ENCODE measurements around the gene MYOF.
"Not testable (repeated sequence)": the region's sequence is repeated elsewhere in the genome, so short reads cannot be mapped to it uniquely, and the experiment has no call there.

MYOF gene

GRCh38 chr10:93451244-93451947 is 30.7 kb downstream of the MYOF start:
- no peak for DNase-seq

- DNase-seq = no peak
Observed at GRCh38 chr10:93447970-93448369, 34.2 kb downstream of the MYOF start.

- no peak for DNase-seq
Observed at GRCh38 chr10:93447019-93447418, 35.1 kb downstream of the MYOF start.

DNA sequence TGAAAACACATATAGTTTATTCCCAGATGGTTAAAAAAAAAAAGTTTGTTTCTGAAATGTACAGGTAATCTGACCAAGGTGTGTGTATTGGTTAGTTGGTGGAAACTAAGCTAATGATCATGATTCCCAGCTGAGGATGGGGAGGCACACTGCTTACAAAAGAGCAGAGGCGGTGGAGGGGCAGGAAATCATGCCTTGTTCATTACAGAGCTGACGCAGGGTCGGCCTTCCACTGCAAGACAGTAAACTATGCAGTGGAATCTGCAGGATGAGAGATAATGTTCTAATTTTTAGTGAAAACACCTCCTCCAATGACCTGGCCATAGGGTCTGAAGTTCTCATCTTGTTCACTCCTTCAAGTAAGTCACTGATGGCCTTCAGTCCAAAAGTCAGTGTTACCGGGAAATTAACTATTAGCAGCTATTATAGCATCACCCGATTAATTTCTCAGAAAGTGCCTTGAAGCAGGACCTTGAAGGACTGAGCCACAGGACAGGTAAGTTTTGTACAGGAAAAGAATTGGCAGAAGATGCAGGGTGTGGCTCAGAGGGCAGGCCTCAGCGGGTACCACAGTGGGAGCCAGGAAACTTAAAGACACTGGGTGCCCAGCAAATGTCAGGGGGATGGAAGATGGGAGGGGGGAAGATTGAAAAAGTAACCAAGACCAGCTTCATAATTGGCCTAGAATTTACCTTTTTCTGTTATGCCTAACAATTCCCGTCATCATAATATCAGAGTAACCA is 36.0 kb downstream of the MYOF start:
- DNase-seq = no peak

- DNase-seq = no peak
Observed at GRCh38 chr10:93445097-93445960, 36.8 kb downstream of the MYOF start.

- DNase-seq = no peak
Observed at GRCh38 chr10:93443481-93443880, 38.7 kb downstream of the MYOF start.

- DNase-seq = not testable (repeated sequence)
Observed at GRCh38 chr10:93442721-93443120, 39.4 kb downstream of the MYOF start.

GRCh38 chr10:93440591-93441091 is 41.5 kb downstream of the MYOF start:
- no peak for DNase-seq

DNA sequence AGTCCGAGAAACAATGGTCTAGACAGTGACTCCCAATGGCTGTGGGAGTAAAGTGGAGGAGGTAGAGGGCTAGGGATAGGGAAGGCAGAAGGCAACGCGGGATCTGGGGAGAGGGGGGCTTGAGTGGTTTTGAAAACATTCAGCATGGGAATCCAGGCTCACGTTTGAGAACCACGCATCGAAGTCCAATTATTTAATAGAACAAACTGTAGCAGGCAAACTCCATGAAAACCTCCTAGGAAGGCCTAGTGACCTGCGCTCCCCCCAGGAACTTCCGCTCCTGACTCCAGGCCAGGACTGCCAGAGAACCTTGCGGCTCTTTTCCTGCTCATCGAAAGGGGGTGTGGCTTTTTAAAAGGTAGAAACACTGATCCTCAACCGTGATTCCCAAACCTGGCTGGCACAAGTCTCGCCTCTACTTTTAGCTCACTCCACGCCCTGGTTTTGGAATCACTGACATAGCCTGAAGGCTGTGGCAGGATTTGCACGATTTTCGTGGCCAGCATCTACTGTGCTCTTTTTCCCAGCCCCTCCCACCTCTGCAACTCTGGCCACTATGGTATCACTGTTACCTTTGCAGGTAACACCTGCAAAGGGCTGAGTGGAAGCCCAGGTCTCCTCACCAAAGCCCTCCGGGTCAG is 43.4 kb downstream of the MYOF start:
- DNase-seq = no peak

- no peak for DNase-seq
Observed at GRCh38 chr10:93437946-93438612, 44.1 kb downstream of the MYOF start.

DNA sequence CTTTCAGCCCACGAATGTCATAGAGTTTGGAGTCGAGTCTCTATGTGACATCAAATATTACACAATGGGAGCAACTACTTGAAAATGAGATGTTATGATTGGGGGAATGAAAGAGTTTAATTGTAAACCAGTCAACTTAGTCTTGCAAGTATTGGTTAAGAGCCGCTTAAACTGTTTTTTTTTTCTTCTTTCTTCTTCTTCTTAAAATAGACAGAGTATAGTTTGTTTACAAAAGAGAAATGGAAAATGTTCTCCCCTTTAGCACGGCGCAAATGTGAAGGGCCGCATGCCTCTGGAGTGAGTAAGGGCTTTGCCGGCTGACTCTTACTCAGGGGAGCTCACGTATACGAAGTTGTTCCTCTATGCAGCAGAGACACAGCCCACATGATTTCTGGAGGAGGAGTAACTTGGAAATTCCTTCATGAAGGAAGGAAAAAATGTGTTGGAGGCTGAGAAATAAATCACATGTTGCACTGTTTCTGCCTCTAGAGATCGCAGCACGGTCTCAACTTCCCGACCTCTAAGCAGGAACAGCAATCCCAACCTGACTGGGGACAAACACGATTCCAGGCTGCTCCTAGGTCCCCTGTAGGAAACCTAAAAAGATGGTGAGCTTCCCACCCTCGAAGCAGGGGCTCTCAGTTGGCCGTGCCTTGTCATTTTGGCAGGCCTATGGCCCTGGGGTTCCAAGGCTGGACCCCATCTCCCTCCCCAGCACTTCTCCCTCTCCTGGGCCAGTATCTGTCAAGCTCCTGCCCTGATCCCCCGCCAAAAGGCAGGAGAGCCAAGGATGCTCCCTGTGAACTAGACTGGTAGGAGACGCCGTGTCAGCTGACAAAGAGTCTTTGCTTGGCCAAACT is 44.8 kb downstream of the MYOF start:
- DNase-seq = no peak

DNA sequence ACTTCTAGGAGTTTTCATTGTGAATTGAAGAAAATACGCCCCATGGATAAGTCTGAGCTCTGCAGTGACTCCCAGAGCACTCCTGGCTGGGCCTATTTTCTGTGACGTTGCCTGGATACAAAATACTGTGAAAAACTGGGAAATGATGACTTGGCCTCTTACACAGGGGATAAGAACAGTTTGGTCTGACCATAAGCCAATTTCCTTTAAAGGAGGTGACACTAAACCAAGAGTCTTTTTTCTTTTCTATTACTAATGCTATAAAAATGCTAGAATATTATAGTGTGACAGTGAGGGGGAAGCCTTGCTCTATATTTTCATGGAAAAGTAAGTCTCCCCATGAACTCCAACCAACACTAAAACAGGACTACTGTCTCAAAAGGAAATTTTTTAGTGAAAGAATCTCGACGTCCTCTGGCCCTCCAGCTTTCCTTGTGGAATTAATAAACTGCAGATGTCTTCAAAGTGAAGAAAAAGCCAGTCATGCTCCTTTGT is 45.5 kb downstream of the MYOF start:
- DNase-seq = no peak

DNA sequence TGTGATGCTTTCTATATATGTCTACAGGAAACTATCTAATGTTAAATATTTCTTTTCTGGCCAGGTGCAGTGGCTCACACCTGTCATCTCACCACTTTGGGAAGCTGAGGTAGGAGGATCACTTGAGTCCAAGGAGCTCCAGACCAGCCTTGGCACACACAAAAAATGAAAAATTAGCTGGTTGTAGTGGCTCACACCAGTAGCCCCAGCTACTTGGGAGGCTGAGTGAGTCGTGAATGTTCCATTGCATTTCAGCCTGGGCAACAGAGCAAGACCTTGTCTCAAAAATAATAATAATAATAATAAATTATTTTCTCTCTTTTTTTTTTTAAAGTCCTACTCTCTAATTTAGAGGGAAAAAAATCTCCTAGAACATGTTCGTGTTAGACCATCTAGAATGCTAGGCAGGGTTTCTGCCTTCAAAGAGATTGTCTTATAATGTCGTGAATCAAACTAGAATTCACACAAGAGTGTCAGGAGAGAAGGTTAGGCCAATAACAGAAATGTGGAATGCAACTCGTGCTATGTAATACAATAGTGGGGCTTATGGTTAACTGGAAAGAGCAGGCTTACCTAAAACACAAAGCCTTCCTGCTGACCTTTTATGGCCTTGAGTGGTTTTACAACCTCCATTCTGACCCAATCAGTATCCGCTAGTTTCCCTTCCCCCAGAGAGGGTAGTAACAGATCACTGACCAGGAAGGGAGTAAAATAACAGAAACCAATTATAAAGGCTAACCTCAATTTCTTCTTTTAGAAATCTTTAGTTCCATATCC is 46.3 kb downstream of the MYOF start:
- no peak for DNase-seq

GRCh38 chr10:93434991-93435491 is 47.1 kb downstream of the MYOF start:
- no peak for DNase-seq

- no peak for DNase-seq
Observed at GRCh38 chr10:93431361-93431760, 50.8 kb downstream of the MYOF start.

DNA sequence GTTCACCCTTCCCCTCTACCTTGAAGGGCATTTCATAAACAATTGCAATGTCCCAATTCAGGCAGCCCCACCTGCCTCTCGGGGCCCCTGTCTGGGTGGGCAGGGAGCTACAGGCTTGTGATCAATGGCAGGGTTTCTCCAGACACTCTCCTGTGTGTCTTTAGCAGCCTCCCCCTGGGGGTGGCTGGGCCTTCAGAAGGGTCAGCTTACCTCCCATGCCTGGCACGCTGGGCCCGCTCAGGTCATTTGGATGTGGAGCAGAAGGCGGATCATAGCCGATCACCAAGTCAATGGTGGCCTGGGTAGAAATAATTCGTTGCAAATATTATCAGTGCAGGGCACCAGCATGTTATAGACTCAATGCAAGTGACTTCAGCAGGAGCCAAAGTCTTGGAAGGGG is 56.3 kb downstream of the MYOF start:
- no peak for DNase-seq

GRCh38 chr10:93422118-93422517 is 60.0 kb downstream of the MYOF start:
- DNase-seq = no peak

- DNase-seq = no peak
Observed at GRCh38 chr10:93420944-93421825, 60.9 kb downstream of the MYOF start.

GRCh38 chr10:93420091-93420490 is 62.0 kb downstream of the MYOF start:
- DNase-seq = no peak
